NCI-H524 treated with DMSO at 0.1 percent for 48 hours (cell line): ENCODE results near the gene AIPL1.

ENCODE experiments used
- DNase-seq: peaks from one replicate; lab custom pipeline; 2025; lab: John Stamatoyannopoulos, UW

Gene AIPL1

GRCh38 chr17:6465206-6466003 is 30.5 kb upstream of the AIPL1 start:
- DNase-seq = no peak

- no peak for DNase-seq
These were observed 29.6 kb upstream of the AIPL1 start for GRCh38 chr17:6464446-6465041.

GRCh38 chr17:6463616-6464445 is 28.9 kb upstream of the AIPL1 start:
- no peak for DNase-seq

GRCh38 chr17:6462692-6463091 is 27.8 kb upstream of the AIPL1 start:
- no peak for DNase-seq

GRCh38 chr17:6461792-6462524 is 27.0 kb upstream of the AIPL1 start:
- DNase-seq = no peak

GRCh38 chr17:6461246-6461645 is 26.3 kb upstream of the AIPL1 start:
- no peak for DNase-seq

GRCh38 chr17:6460531-6461161 is 25.7 kb upstream of the AIPL1 start:
- no peak for DNase-seq

GRCh38 chr17:6458460-6458950 is 23.6 kb upstream of the AIPL1 start:
- DNase-seq = no peak

GRCh38 chr17:6457688-6458459 is 23.0 kb upstream of the AIPL1 start:
- DNase-seq = no peak

- DNase-seq = no peak
These were observed 22.2 kb upstream of the AIPL1 start for GRCh38 chr17:6456914-6457687.

GRCh38 chr17:6456321-6456720 is 21.4 kb upstream of the AIPL1 start:
- no peak for DNase-seq

GRCh38 chr17:6455321-6455705 is 20.4 kb upstream of the AIPL1 start:
- no peak for DNase-seq

- DNase-seq = no peak
These were observed 19.8 kb upstream of the AIPL1 start for GRCh38 chr17:6454495-6455320.

GRCh38 chr17:6453279-6454024 is 18.5 kb upstream of the AIPL1 start:
- DNase-seq = no peak

GRCh38 chr17:6452471-6453266 is 17.7 kb upstream of the AIPL1 start:
- DNase-seq = no peak

- DNase-seq = no peak
These were observed 16.3 kb upstream of the AIPL1 start for GRCh38 chr17:6450926-6451832.
